Naive B cell (primary cell): ENCODE results near the gene AKIRIN2. TPM values are rescaled to one million over a fixed set of nuclear protein-coding genes. Genes with fewer than 3 reads are reported as not detected.
"Not testable (repeated sequence)": the region's sequence is repeated elsewhere in the genome, so short reads cannot be mapped to it uniquely, and the experiment has no call there.

Experiments used
- ATAC-seq, 2 donors: fragments of 150-1000 bp; cut with Tn5 transposase; 2 replicates each; pipeline ENCODE4 v1.10.0; 2021; ENCODE audit warnings: low read depth in 2 of 2, mild to moderate bottlenecking in 2 of 2, moderate library complexity in 2 of 2
- DNase-seq: peaks from one replicate; pipeline ENCODE4 v3.0.0; 2022
- H3K27ac Mint-ChIP-seq, 6 donors: one replicate each; pipeline ENCODE4 v1.8.0; 2020 to 2022; ENCODE audit warnings: mild to moderate bottlenecking in 6 of 6, mixed read lengths in 6 of 6, moderate library complexity in 5 of 6, inconsistent platforms in 2 of 6
- H3K27me3 Mint-ChIP-seq, 3 donors: one replicate each; pipeline ENCODE4 v1.8.0; 2021 to 2022; ENCODE audit warnings: mixed read lengths in 3 of 3, mild to moderate bottlenecking in 1 of 3
- H3K36me3 Mint-ChIP-seq, 2 donors: one replicate each; pipeline ENCODE4 v1.8.0; 2020 to 2022; ENCODE audit warnings: mixed read lengths in 2 of 2, inconsistent platforms in 1 of 2, mild to moderate bottlenecking in 1 of 2
- H3K4me1 Mint-ChIP-seq, 3 donors: one replicate each; pipeline ENCODE4 v1.8.0; 2020 to 2022; ENCODE audit warnings: mixed read lengths in 3 of 3, inconsistent platforms in 1 of 3, mild to moderate bottlenecking in 1 of 3, moderate library complexity in 1 of 3
- H3K4me3 Mint-ChIP-seq, 8 donors: one replicate each; pipeline ENCODE4 v1.8.0; 2020 to 2022; ENCODE audit warnings: mild to moderate bottlenecking in 8 of 8, mixed read lengths in 8 of 8, moderate library complexity in 8 of 8, inconsistent platforms in 2 of 8
- H3K9me3 Mint-ChIP-seq, 7 donors: one replicate each; pipeline ENCODE4 v1.8.0; 2020 to 2022; ENCODE audit warnings: mixed read lengths in 7 of 7, mild to moderate bottlenecking in 5 of 7, inconsistent platforms in 2 of 7, moderate library complexity in 1 of 7
- polyA plus RNA-seq, 6 donors: library from polyadenylated mRNA; unstranded; fragments of 300-500 nt; fragmentation: Illumina TruSeq; gene quantifications; one replicate each; pipeline ENCODE4 v1.2.3, GENCODE V29; 2021; ENCODE audit warnings: low read depth in 6 of 6

The AKIRIN2 gene
- polyA plus RNA-seq, 6 donors from 2014 or later = 75.0 to 129 (median 99.1) TPM

- no peaks in the 10 kb centered on the region for H3K27me3 Mint-ChIP-seq
- no peaks in the 10 kb centered on the region for H3K36me3 Mint-ChIP-seq
- H3K9me3 Mint-ChIP-seq = no peaks in the 10 kb centered on the region
- H3K27ac Mint-ChIP-seq = peak overlapping the region in 4 of 6 donors; percentile 60 to 88 (median 80)
- H3K4me1 Mint-ChIP-seq = peaks cover 21 to 92% (median 57%) of the 10 kb centered on the region in 3 donors
- H3K4me3 Mint-ChIP-seq = peak overlapping the region in 3 of 8 donors; percentile 9 to 71 (median 68)
- DNase-seq = no peak
- ATAC-seq = no peak
Observed at GRCh38 chr6:87692086-87692485, 9.9 kb downstream of the AKIRIN2 start.

GRCh38 chr6:87690441-87690840 lies 11.6 kb downstream of the AKIRIN2 start:
- DNase-seq = no peak
- H3K27me3 Mint-ChIP-seq = no peaks in the 10 kb centered on the region
- H3K9me3 Mint-ChIP-seq = no peaks in the 10 kb centered on the region
- no peak for ATAC-seq
- H3K27ac Mint-ChIP-seq = peak overlapping the region in 3 of 6 donors; percentile 58 to 65 (median 60)
- H3K4me3 Mint-ChIP-seq = peak overlapping the region in 5 of 8 donors; percentile 11 to 78 (median 56)
- peaks cover 0 to 5% of the 10 kb centered on the region in 2 donors for H3K36me3 Mint-ChIP-seq
- peaks cover 22 to 94% (median 63%) of the 10 kb centered on the region in 3 donors for H3K4me1 Mint-ChIP-seq

- H3K4me3 Mint-ChIP-seq, H3K27me3 Mint-ChIP-seq, ATAC-seq, H3K9me3 Mint-ChIP-seq, DNase-seq, H3K36me3 Mint-ChIP-seq: not testable (repeated sequence)
- peaks cover 37 to 91% (median 63%) of the 10 kb centered on the region in 3 donors for H3K4me1 Mint-ChIP-seq
- H3K27ac Mint-ChIP-seq = peak overlapping the region in 2 of 6 donors; percentile 59 to 67
Observed at GRCh38 chr6:87687893-87688292, 14.1 kb downstream of the AKIRIN2 start.

GRCh38 chr6:87687296-87687695 lies 14.7 kb downstream of the AKIRIN2 start:
- Mint-ChIP-seq H3K27ac (peak overlapping the region in 3 of 6 donors; percentile 37 to 66 (median 63)), H3K36me3 (peaks cover 0 to 5% of the 10 kb centered on the region in 2 donors), H3K4me3 (peak overlapping the region in 1 of 8 donors; percentile 32), H3K27me3 (no peaks in the 10 kb centered on the region), H3K4me1 (peaks cover 41 to 91% (median 63%) of the 10 kb centered on the region in 3 donors), H3K9me3 (no peaks in the 10 kb centered on the region)
- DNase-seq = no peak
- ATAC-seq = no peak

GRCh38 chr6:87686636-87687205 lies 15.3 kb downstream of the AKIRIN2 start:
- not testable (repeated sequence) for H3K27me3 Mint-ChIP-seq, H3K36me3 Mint-ChIP-seq, H3K9me3 Mint-ChIP-seq, ATAC-seq, DNase-seq
- H3K4me3 Mint-ChIP-seq = peak overlapping the region in 2 of 8 donors; percentile 25 to 32
- H3K4me1 Mint-ChIP-seq = peaks cover 40 to 91% (median 65%) of the 10 kb centered on the region in 3 donors
- peak overlapping the region in 3 of 6 donors; percentile 8 to 62 (median 18) for H3K27ac Mint-ChIP-seq

- H3K4me3 Mint-ChIP-seq = peak overlapping the region in 1 of 8 donors; percentile 3
Observed at GRCh38 chr6:87684895-87685654, 17.0 kb downstream of the AKIRIN2 start.

GRCh38 chr6:87683890-87684289 lies 18.1 kb downstream of the AKIRIN2 start:
- Mint-ChIP-seq H3K4me3 (peak overlapping the region in 1 of 8 donors; percentile 33), H3K27ac (peak overlapping the region in 4 of 6 donors; percentile 24 to 72 (median 49)), H3K36me3 (peaks cover 0 to 17% of the 10 kb centered on the region in 2 donors), H3K4me1 (peaks cover 39 to 83% (median 46%) of the 10 kb centered on the region in 3 donors), H3K27me3 (no peaks in the 10 kb centered on the region), H3K9me3 (no peaks in the 10 kb centered on the region)
- ATAC-seq = no peak
- DNase-seq = no peak

More at GRCh38 chr6:87684895-87685654, 17.0 kb downstream of the AKIRIN2 start:
- Mint-ChIP-seq H3K27me3 (no peaks in the 10 kb centered on the region), H3K4me1 (peaks cover 35 to 90% (median 49%) of the 10 kb centered on the region in 3 donors), H3K27ac (peak overlapping the region in 2 of 6 donors; percentile 72 to 89), H3K9me3 (no peaks in the 10 kb centered on the region), H3K36me3 (peaks cover 0 to 12% of the 10 kb centered on the region in 2 donors)
- ATAC-seq = no peak
- DNase-seq = no peak

- Mint-ChIP-seq H3K36me3 (peaks cover 0 to 24% of the 10 kb centered on the region in 2 donors), H3K4me1 (peaks cover 39 to 69% (median 51%) of the 10 kb centered on the region in 3 donors), H3K27me3 (no peaks in the 10 kb centered on the region), H3K9me3 (no peaks in the 10 kb centered on the region), H3K4me3 (peak overlapping the region in 1 of 8 donors; percentile 64), H3K27ac (peak overlapping the region in 5 of 6 donors; percentile 65 to 83 (median 70))
- no peak for ATAC-seq
- no peak for DNase-seq
Observed at GRCh38 chr6:87682310-87682709, 19.7 kb downstream of the AKIRIN2 start.

GRCh38 chr6:87675004-87675681 lies 26.9 kb downstream of the AKIRIN2 start:
- Mint-ChIP-seq H3K4me3 (no peak overlapping the region), H3K27me3 (no peaks in the 10 kb centered on the region), H3K36me3 (peaks cover 12 to 24% of the 10 kb centered on the region in 2 donors), H3K9me3 (no peaks in the 10 kb centered on the region), H3K27ac (peak overlapping the region in 1 of 6 donors; percentile 49), H3K4me1 (peaks cover 13 to 17% (median 16%) of the 10 kb centered on the region in 3 donors)
- no peak for ATAC-seq
- DNase-seq = no peak

- H3K4me1 Mint-ChIP-seq = peaks cover 9 to 17% (median 14%) of the 10 kb centered on the region in 3 donors
- no peak for DNase-seq
- ATAC-seq = no peak
- H3K9me3 Mint-ChIP-seq = no peaks in the 10 kb centered on the region
- no peaks in the 10 kb centered on the region for H3K27me3 Mint-ChIP-seq
- H3K4me3 Mint-ChIP-seq = no peak overlapping the region
- peaks cover 12 to 20% of the 10 kb centered on the region in 2 donors for H3K36me3 Mint-ChIP-seq
- no peak overlapping the region for H3K27ac Mint-ChIP-seq
Observed at GRCh38 chr6:87674290-87674689, 27.7 kb downstream of the AKIRIN2 start.

- DNase-seq (no peak), ATAC-seq (no peak)
- Mint-ChIP-seq H3K9me3 (no peaks in the 10 kb centered on the region), H3K27ac (peak overlapping the region in 1 of 6 donors; percentile 21), H3K4me1 (peaks cover 9 to 17% (median 16%) of the 10 kb centered on the region in 3 donors), H3K27me3 (no peaks in the 10 kb centered on the region), H3K4me3 (no peak overlapping the region), H3K36me3 (peaks cover 12 to 20% of the 10 kb centered on the region in 2 donors)
Observed at GRCh38 chr6:87673237-87673636, 28.8 kb downstream of the AKIRIN2 start.

- Mint-ChIP-seq H3K36me3 (peaks cover 12 to 16% of the 10 kb centered on the region in 2 donors), H3K27me3 (no peaks in the 10 kb centered on the region), H3K4me1 (peaks cover 9 to 16% (median 14%) of the 10 kb centered on the region in 3 donors), H3K9me3 (no peaks in the 10 kb centered on the region), H3K4me3 (no peak overlapping the region), H3K27ac (peak overlapping the region in 1 of 6 donors; percentile 32)
- no peak for ATAC-seq
- DNase-seq = no peak
Observed at GRCh38 chr6:87672641-87673040, 29.4 kb downstream of the AKIRIN2 start.

- H3K4me1 Mint-ChIP-seq = peaks cover 9 to 16% (median 12%) of the 10 kb centered on the region in 3 donors
- peak overlapping the region in 4 of 6 donors; percentile 8 to 90 (median 54) for H3K27ac Mint-ChIP-seq
- ATAC-seq (no peak), DNase-seq (no peak)
- peaks cover 12% of the 10 kb centered on the region in 2 donors for H3K36me3 Mint-ChIP-seq
- H3K9me3 Mint-ChIP-seq = no peaks in the 10 kb centered on the region
- H3K27me3 Mint-ChIP-seq = no peaks in the 10 kb centered on the region
- H3K4me3 Mint-ChIP-seq = no peak overlapping the region
Observed at GRCh38 chr6:87671555-87672029, 30.4 kb downstream of the AKIRIN2 start.
